ENCODE measurements around the gene ZFP1.

GRCh38 chr16:75109732-75110243 lies 38.5 kb upstream of the ZFP1 start:
- TF ChIP-seq CTCF (IDR thresholded peaks at IDR 0.05), result no peak
- no peak for TF ChIP-seq POLR2A (IDR thresholded peaks at IDR 0.05)
- no peak for TF ChIP-seq POLR2AphosphoS5 (IDR thresholded peaks at IDR 0.05; ENCODE audit: insufficient read depth in 1 of 2, low read depth in 1 of 2)

Measured in vagina (tissue), 2 donors.